Measurements from ENCODE around the gene PTGR1.
"Not testable (repeated sequence)": the region's sequence is repeated elsewhere in the genome, so short reads cannot be mapped to it uniquely, and the experiment has no call there.

Gene PTGR1

DNA sequence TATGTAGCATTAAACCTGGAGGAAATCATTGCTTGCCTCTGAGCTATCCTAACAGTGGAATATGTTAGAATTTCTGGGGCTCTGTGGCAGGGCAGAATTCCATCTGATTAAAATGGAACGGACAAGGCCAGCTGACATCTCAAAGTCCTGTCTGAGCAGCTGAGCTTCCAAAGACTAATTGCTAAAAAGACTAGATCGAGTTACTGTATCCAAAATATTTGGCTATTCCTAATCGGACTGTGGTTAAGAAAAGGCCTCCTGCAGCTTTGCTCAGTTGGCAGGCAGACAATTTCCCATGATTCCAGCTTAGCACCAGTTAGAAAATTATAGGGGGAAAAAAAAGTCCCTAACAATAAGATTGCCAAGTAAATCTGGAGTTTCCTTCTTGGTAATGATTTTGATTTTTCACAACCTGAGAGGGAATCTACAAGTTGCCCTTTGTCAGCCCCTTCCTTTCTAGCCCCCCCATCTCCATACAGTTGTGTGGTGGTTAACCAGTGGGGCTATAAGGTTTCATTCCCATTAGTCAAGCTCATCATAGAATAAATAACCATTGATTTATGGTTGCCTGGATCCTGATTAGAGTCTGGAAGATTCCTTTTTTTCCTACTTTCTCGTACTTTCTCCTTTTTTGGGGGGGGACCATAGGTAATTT lies 26.4 kb downstream of the PTGR1 start:
- Histone ChIP-seq H3K9me3 (ENCODE audit: control insufficient read depth, low read length) (peaks cover 13% of the 10 kb centered on the region), H3K4me1 (ENCODE audit: control insufficient read depth, insufficient read depth, low read length) (peaks cover 9% of the 10 kb centered on the region), H3K27me3 (replicated peaks; ENCODE audit: control insufficient read depth, insufficient read depth, low read length) (no peaks in the 10 kb centered on the region), H3K36me3 (ENCODE audit: control insufficient read depth, insufficient read depth, low read length, severe bottlenecking) (peaks cover 92% of the 10 kb centered on the region), H3K4me3 (ENCODE audit: low read length) (no peak overlapping the region), H3K9ac (ENCODE audit: low read length) (no peak overlapping the region)
- peak; percentile 80 for DNase-seq (ENCODE audit: low read depth)

DNA sequence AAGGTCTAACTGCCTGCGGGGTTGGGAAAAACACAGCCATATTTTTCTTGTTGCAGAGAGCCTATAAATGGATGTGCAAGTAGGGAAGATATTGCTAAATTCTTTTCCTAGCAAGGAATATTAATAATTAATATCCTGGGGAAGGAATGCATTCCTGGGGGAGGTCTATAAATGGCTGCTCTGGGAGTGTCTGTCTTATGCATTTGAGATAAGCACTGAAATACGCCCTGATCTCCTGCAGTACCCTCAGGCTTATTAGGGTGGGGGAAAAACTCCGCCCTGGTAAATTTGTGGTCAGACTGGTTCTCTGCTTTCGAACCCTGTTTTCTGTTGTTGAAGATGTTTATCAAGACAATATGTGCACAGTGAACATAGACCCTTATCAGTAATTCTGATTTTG lies 31.3 kb downstream of the PTGR1 start:
- DNase-seq (ENCODE audit: low read depth); H3K9ac ChIP-seq (ENCODE audit: low read length); H3K4me3 ChIP-seq (ENCODE audit: low read length); H3K27me3 ChIP-seq (replicated peaks; ENCODE audit: control insufficient read depth, insufficient read depth, low read length): not testable (repeated sequence)
- peaks cover 87% of the 10 kb centered on the region for H3K36me3 ChIP-seq (ENCODE audit: control insufficient read depth, insufficient read depth, low read length, severe bottlenecking)
- peaks cover 11% of the 10 kb centered on the region for H3K4me1 ChIP-seq (ENCODE audit: control insufficient read depth, insufficient read depth, low read length)
- peaks cover 14% of the 10 kb centered on the region for H3K9me3 ChIP-seq (ENCODE audit: control insufficient read depth, low read length)

DNA sequence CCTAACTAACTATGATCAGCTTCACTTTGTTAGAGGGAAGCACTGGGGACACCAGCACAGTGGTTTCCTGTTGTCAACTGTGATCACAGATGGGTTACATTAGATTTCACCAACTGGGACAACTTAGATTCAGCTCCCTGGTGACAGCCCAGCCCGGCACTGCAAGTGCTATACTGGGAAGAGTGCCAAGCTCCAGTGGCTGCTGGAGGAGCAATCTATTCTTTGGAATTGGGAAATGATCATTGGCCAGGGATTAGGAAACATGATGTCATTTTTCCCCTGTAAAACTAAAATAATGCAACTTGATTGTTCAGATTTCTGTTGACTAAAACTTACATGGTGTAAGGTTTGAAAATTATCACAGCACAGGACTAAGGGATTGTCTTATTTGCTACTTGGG lies 33.2 kb downstream of the PTGR1 start:
- Histone ChIP-seq H3K4me3 (ENCODE audit: low read length) (no peak overlapping the region), H3K4me1 (ENCODE audit: control insufficient read depth, insufficient read depth, low read length) (peaks cover 6% of the 10 kb centered on the region), H3K9me3 (ENCODE audit: control insufficient read depth, low read length) (peaks cover 14% of the 10 kb centered on the region), H3K36me3 (ENCODE audit: control insufficient read depth, insufficient read depth, low read length, severe bottlenecking) (peaks cover 91% of the 10 kb centered on the region), H3K9ac (ENCODE audit: low read length) (no peak overlapping the region), H3K27me3 (replicated peaks; ENCODE audit: control insufficient read depth, insufficient read depth, low read length) (no peaks in the 10 kb centered on the region)
- DNase-seq (ENCODE audit: low read depth): no peak

DNA sequence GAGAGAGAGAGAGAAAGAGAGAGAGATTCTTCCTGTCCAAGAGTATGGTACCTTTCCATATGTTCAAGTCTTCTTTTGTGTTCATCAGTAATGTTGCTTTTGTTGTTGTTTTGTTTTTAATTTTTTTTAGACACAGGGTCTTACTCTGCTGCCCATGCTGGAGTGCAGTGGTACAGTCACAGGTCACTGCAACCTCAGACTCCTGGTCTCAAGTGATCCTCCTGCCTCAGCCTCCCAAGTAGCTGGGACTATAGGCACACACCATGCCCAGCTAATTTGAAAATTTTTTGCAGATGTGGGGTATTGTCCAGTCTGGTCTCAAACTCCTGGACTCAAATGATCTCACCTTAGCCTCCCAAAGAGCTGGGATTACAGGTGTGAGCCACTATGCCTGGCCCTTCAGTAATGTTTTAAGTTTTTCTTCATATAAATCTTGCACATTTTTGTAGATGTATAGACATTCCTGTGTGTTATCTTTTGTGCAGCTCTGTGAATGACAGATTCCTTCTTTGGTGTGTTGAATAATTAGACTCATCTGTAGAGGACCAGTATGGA lies 38.2 kb downstream of the PTGR1 start:
- peaks cover 2% of the 10 kb centered on the region for H3K4me1 ChIP-seq (ENCODE audit: control insufficient read depth, insufficient read depth, low read length)
- H3K9ac ChIP-seq (ENCODE audit: low read length): no peak overlapping the region
- no peaks in the 10 kb centered on the region for H3K27me3 ChIP-seq (replicated peaks; ENCODE audit: control insufficient read depth, insufficient read depth, low read length)
- H3K9me3 ChIP-seq (ENCODE audit: control insufficient read depth, low read length): peaks cover 2% of the 10 kb centered on the region
- DNase-seq (ENCODE audit: low read depth): no peak
- no peak overlapping the region for H3K4me3 ChIP-seq (ENCODE audit: low read length)
- peaks cover 46% of the 10 kb centered on the region for H3K36me3 ChIP-seq (ENCODE audit: control insufficient read depth, insufficient read depth, low read length, severe bottlenecking)

DNA sequence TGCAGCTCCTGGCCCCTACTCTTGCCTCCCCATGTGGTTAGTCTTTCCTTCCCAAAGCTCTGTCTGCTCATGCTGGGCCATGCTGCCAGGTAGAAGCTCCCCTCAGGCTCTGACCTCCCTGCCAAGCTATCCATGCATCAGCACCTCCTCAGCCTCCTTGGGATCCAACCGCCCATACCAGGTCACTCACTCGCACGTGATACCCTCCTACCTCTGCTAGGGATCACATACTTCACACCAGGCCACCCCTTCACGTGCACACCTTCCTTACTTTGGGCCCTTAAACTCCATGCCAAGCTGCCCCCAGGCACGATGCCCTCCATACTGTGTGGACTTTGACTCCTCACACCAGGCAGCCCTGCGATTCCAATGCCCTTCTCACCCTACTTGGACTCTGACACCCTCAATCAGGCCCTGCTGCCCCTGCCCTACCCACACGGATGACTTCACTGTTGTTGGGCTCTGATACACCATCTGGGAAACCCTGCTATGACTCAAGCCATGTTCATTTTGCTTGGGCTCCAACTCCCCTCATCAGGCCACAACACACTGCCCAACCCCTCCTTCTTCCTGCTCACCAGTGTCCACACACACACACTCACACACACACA lies 40.3 kb downstream of the PTGR1 start:
- no peak for DNase-seq (ENCODE audit: low read depth)
- no peak overlapping the region for H3K4me3 ChIP-seq (ENCODE audit: low read length)

DNA sequence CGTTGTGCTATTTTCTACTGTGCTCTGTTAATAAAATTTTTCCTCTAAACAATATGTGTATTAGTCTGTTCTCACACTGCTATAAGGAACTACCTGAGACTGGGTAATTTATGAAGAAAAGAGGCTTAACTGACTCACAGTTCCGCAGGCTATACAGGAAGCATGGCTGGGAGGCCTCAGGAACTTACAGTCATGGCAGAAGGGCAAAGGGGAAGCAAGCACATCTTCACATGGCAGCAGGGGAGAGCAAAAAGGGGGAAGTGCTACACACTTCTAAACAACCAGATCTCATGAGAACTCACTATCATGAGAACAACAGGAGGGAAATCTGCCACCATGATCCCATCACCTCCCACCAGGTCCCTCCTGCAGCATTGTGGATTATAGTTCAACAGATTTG lies 44.0 kb downstream of the PTGR1 start:
- not testable (repeated sequence) for DNase-seq (ENCODE audit: low read depth); H3K4me1 ChIP-seq (ENCODE audit: control insufficient read depth, insufficient read depth, low read length); H3K27me3 ChIP-seq (replicated peaks; ENCODE audit: control insufficient read depth, insufficient read depth, low read length); H3K9ac ChIP-seq (ENCODE audit: low read length); H3K4me3 ChIP-seq (ENCODE audit: low read length); H3K36me3 ChIP-seq (ENCODE audit: control insufficient read depth, insufficient read depth, low read length, severe bottlenecking)
- H3K9me3 ChIP-seq (ENCODE audit: control insufficient read depth, low read length): peaks cover 54% of the 10 kb centered on the region

More for the DNA sequence above, 40.3 kb downstream of the PTGR1 start:
- Histone ChIP-seq H3K4me1 (ENCODE audit: control insufficient read depth, insufficient read depth, low read length) (no peaks in the 10 kb centered on the region), H3K27me3 (replicated peaks; ENCODE audit: control insufficient read depth, insufficient read depth, low read length) (no peaks in the 10 kb centered on the region), H3K9ac (ENCODE audit: low read length) (no peak overlapping the region), H3K36me3 (ENCODE audit: control insufficient read depth, insufficient read depth, low read length, severe bottlenecking) (peaks cover 26% of the 10 kb centered on the region), H3K9me3 (ENCODE audit: control insufficient read depth, low read length) (peaks cover 18% of the 10 kb centered on the region)

DNA sequence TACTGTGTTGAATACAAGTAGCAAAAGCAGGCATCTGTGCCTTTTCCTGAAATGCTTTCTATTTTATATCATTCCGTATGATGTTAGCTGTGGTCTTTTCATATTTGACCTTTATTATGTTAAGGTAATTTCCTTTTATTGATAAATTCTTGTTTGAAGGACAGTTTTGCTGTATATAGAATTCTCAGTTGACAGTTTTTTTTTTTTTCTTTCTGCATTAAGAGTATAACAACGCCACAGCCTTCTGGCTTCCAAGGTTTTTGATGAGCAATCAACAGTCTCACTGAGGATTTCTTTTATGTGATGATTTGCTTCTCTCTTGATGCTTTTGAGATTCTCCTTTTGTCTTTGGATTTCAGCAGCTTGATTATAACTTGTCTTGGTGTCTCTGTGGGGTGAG lies 50.8 kb downstream of the PTGR1 start:
- Histone ChIP-seq H3K4me1 (ENCODE audit: control insufficient read depth, insufficient read depth, low read length) (no peaks in the 10 kb centered on the region), H3K9ac (ENCODE audit: low read length) (no peak overlapping the region), H3K9me3 (ENCODE audit: control insufficient read depth, low read length) (peaks cover 100% of the 10 kb centered on the region), H3K27me3 (replicated peaks; ENCODE audit: control insufficient read depth, insufficient read depth, low read length) (no peaks in the 10 kb centered on the region), H3K36me3 (ENCODE audit: control insufficient read depth, insufficient read depth, low read length, severe bottlenecking) (peaks cover 3% of the 10 kb centered on the region), H3K4me3 (ENCODE audit: low read length) (peak overlapping the region; percentile 31)
- no peak for DNase-seq (ENCODE audit: low read depth)

DNA sequence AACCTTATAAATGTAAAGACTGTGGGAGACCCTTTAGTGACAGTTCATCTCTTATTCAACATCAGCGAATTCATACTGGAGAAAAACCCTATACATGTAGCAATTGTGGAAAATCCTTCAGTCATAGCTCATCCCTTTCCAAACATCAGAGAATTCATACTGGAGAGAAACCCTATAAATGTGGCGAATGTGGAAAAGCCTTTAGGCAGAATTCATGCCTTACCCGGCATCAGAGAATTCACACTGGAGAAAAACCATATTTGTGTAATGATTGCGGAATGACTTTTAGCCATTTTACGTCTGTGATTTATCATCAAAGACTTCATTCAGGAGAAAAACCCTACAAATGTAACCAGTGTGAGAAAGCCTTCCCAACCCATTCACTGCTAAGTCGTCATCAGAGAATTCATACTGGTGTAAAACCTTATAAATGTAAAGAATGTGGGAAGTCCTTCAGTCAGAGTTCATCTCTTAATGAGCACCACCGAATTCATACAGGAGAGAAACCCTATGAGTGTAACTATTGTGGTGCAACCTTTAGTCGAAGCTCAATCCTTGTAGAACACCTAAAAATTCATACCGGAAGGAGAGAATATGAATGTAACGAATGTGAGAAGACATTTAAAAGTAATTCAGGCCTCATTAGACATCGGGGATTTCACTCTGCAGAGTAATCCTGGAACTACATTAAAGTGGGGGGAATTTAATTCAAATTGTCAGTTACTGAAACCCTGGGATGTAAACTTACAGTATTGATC lies 56.8 kb downstream of the PTGR1 start:
- no peak overlapping the region for H3K9ac ChIP-seq (ENCODE audit: low read length)
- peak overlapping the region; percentile 45 for H3K4me3 ChIP-seq (ENCODE audit: low read length)
- H3K36me3 ChIP-seq (ENCODE audit: control insufficient read depth, insufficient read depth, low read length, severe bottlenecking): peaks cover 19% of the 10 kb centered on the region
- no peak for DNase-seq (ENCODE audit: low read depth)
- H3K9me3 ChIP-seq (ENCODE audit: control insufficient read depth, low read length): peaks cover 100% of the 10 kb centered on the region
- H3K4me1 ChIP-seq (ENCODE audit: control insufficient read depth, insufficient read depth, low read length): no peaks in the 10 kb centered on the region
- H3K27me3 ChIP-seq (replicated peaks; ENCODE audit: control insufficient read depth, insufficient read depth, low read length): no peaks in the 10 kb centered on the region

DNA sequence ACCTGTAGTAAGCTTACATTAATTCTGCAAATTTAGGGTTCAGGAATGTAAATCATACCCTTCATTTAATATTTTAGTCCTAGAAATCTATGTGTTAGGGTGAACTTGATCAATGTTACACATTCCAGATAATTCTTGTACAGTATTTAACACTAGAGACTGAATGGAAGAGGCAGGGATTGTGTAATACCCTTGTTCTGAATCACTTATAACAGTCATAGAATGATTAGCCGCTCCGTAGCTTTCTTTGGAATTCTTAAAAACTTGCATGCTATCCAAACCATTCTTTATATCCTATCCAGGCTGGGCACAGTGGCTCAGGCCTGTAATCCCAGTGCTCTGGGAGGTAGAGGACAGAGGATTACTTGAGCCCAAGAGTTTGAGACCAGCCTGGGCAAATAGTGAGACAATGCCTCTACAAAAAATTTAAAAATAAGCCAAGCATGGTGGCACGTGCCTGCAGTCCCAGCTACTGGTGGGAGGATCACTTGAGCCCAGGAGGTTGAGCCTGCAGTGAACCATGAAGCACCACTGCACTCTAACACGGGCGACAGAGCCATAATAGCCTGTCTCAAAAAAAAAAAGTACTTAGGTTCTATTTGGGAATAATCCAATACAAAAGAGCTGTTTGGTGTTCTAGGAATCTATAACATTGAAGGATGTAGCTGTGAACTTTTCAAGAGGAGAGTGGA lies 66.2 kb downstream of the PTGR1 start:
- Histone ChIP-seq H3K4me3 (ENCODE audit: low read length) (no peak overlapping the region), H3K27me3 (replicated peaks; ENCODE audit: control insufficient read depth, insufficient read depth, low read length) (no peaks in the 10 kb centered on the region), H3K9me3 (ENCODE audit: control insufficient read depth, low read length) (peaks cover 50% of the 10 kb centered on the region), H3K36me3 (ENCODE audit: control insufficient read depth, insufficient read depth, low read length, severe bottlenecking) (peaks cover 34% of the 10 kb centered on the region), H3K9ac (ENCODE audit: low read length) (no peak overlapping the region), H3K4me1 (ENCODE audit: control insufficient read depth, insufficient read depth, low read length) (no peaks in the 10 kb centered on the region)
- peak; percentile 10 for DNase-seq (ENCODE audit: low read depth)

DNA sequence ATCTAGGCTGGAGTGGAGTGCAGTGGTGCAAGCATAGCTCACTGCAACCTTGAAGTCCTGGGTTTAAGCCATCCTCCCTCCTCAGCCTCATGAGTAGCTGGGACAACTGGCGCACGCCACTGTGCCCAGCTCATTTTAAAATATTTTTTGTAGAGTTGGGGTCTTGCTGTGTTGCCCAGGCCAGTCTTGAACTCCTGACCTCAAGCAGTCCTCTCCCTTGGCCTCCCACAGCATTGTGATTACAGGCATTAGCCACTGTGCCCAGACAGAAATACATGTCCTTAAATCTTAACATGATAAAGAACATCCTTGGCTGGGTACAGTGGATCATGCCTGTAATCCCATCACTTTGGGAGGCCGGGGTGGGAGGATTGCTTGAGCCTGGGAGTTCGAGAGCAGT lies 67.7 kb downstream of the PTGR1 start:
- Histone ChIP-seq H3K27me3 (replicated peaks; ENCODE audit: control insufficient read depth, insufficient read depth, low read length) (no peaks in the 10 kb centered on the region), H3K9ac (ENCODE audit: low read length) (no peak overlapping the region), H3K36me3 (ENCODE audit: control insufficient read depth, insufficient read depth, low read length, severe bottlenecking) (peaks cover 19% of the 10 kb centered on the region), H3K9me3 (ENCODE audit: control insufficient read depth, low read length) (peaks cover 35% of the 10 kb centered on the region), H3K4me1 (ENCODE audit: control insufficient read depth, insufficient read depth, low read length) (no peaks in the 10 kb centered on the region), H3K4me3 (ENCODE audit: low read length) (no peak overlapping the region)
- DNase-seq (ENCODE audit: low read depth): no peak

DNA sequence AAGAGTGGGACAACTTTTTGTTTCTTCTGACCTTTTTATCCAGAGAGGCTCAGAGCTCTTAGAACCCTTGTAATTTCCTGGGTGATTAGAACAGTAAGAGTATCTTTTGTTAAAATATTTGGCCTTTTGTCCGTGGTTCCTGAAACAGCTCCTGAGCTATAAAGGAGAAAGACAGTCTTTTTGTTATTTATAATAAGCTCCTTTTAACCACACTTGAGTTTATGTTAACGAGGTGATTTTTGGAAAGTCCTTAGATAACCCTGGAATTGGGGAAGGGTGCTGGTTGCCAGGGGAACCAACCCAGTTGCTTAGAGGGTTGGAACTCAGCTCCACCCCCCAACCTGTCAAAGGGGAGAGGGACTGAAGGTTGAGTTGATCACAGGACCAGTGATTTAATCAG lies 69.7 kb downstream of the PTGR1 start:
- peaks cover 5% of the 10 kb centered on the region for H3K4me1 ChIP-seq (ENCODE audit: control insufficient read depth, insufficient read depth, low read length)
- H3K9ac ChIP-seq (ENCODE audit: low read length): no peak overlapping the region
- H3K36me3 ChIP-seq (ENCODE audit: control insufficient read depth, insufficient read depth, low read length, severe bottlenecking): peaks cover 10% of the 10 kb centered on the region
- H3K27me3 ChIP-seq (replicated peaks; ENCODE audit: control insufficient read depth, insufficient read depth, low read length): no peaks in the 10 kb centered on the region
- H3K4me3 ChIP-seq (ENCODE audit: low read length): no peak overlapping the region
- H3K9me3 ChIP-seq (ENCODE audit: control insufficient read depth, low read length): peaks cover 21% of the 10 kb centered on the region
- DNase-seq (ENCODE audit: low read depth): no peak
